HepG2 (cell line): Measurements from ENCODE around the gene IFITM5. TPM values are rescaled to one million over a fixed set of nuclear protein-coding genes. Genes with fewer than 3 reads are reported as not detected.

Source experiments
- ATAC-seq: fragments of 200-7000 bp; cut with Tn5 transposase; 3 replicates; pipeline ENCODE4 v1.9.1; 2020; ENCODE audit warnings: mild to moderate bottlenecking, moderate library complexity
- BruUV-seq: library from RNA; stranded (reverse); fragments of 400-500 nt; replicated peaks from 2 replicates; lab custom pipeline; 2021; lab: Mats Ljungman, UMichigan
- CTCF ChIA-PET: fragments of 300-600 bp; formaldehyde crosslinking; extraction: SDS; loops from one replicate; lab custom pipeline; 2021; ENCODE audit warnings: low total read pairs, inconsistent platforms, low intra/inter-chr PET ratio; lab: Yijun Ruan, JAX
- POLR2A ChIA-PET: fragments of 350-600 bp; sonication (Branson Sonifier 250); formaldehyde crosslinking; loops from one replicate; lab custom pipeline; 2020; ENCODE audit warnings: antibody characterized with exemption, inconsistent platforms; lab: Yijun Ruan, JAX
- DNase-seq: peaks from one replicate; pipeline ENCODE4 v3.0.0-alpha.2; 2015; ENCODE audit warnings: low spot score
- FAIRE-seq: peaks from 3 replicates; lab custom pipeline; 2011; peaks lifted over from hg19 to GRCh38; lab: Jason Lieb, UNC
- H2AFZ ChIP-seq: one replicate; pipeline ENCODE4 v1.6.1; 2011; ENCODE audit warnings: low read length, inconsistent platforms
- H3K27ac ChIP-seq: fragments of 300-600 bp; 3 replicates; pipeline ENCODE4 v1.8.0; 2011; ENCODE audit warnings: mixed run types, mild to moderate bottlenecking, mixed read lengths, low read length, inconsistent platforms; ENCODE audit not compliant: insufficient read depth; ENCODE audit errors: extremely low read length
- H3K27me3 ChIP-seq, 2 experiments: fragments of 200-600 bp in 1 of 2; 2 replicates in 1 of 2; 3 replicates in 1 of 2; pipeline versions ENCODE4 v1.6.0 to v1.8.0; 2011; ENCODE audit warnings: low read length in 2 of 2, mild to moderate bottlenecking in 2 of 2, moderate library complexity in 2 of 2, inconsistent platforms in 1 of 2; ENCODE audit not compliant: insufficient read depth in 2 of 2, control insufficient read depth in 1 of 2
- H3K36me3 ChIP-seq, 2 experiments: fragments of 200-600 bp in 1 of 2; replicated peaks in 1 of 2; 2 replicates in 1 of 2; 3 replicates in 1 of 2; pipeline versions ENCODE4 v1.5.1 to v1.8.0; 2011; ENCODE audit warnings: low read length in 2 of 2, inconsistent platforms in 1 of 2; ENCODE audit not compliant: insufficient read depth in 2 of 2, control insufficient read depth in 1 of 2
- H3K4me1 ChIP-seq: 2 replicates; pipeline ENCODE4 v1.5.1; 2012; ENCODE audit warnings: low read length, inconsistent platforms; ENCODE audit not compliant: insufficient read depth
- H3K4me2 ChIP-seq: 2 replicates; pipeline ENCODE4 v1.6.0; 2011; ENCODE audit warnings: low read depth, low read length, inconsistent platforms
- H3K4me3 ChIP-seq, 3 experiments: fragments of 200-600 bp in 1 of 3; sonication (generic), shearing (Covaris generic) in 1 of 3; replicated peaks in 1 of 3; 2 replicates each; pipeline ENCODE4 v1.5.1; 2011 to 2016; ENCODE audit warnings: low read length in 3 of 3, inconsistent platforms in 2 of 3, low read depth in 2 of 3, mild to moderate bottlenecking in 2 of 3, control low read depth in 1 of 3, mixed read lengths in 1 of 3; ENCODE audit not compliant: insufficient read depth in 1 of 3
- H3K79me2 ChIP-seq: one replicate; pipeline ENCODE4 v1.6.1; 2011; ENCODE audit warnings: low read length, inconsistent platforms; ENCODE audit not compliant: insufficient read depth
- H3K9ac ChIP-seq: 2 replicates; pipeline ENCODE4 v1.6.0; 2011; ENCODE audit warnings: mild to moderate bottlenecking, low read depth, low read length, inconsistent platforms; ENCODE audit not compliant: insufficient read depth
- H3K9me3 ChIP-seq: 2 replicates; pipeline ENCODE4 v1.5.1; 2012; ENCODE audit warnings: mild to moderate bottlenecking, low read length
- H4K20me1 ChIP-seq: 2 replicates; pipeline ENCODE4 v1.6.0; 2011; ENCODE audit warnings: inconsistent platforms, mild to moderate bottlenecking, low read length, moderate library complexity; ENCODE audit not compliant: insufficient read depth
- AKAP8 ChIP-seq: sonication (generic); formaldehyde crosslinking; IDR thresholded peaks from 2 replicates; pipeline ENCODE4 v1.5.1; 2020; ENCODE audit warnings: mild to moderate bottlenecking, missing genetic modification reagents
- IRF1 ChIP-seq: sonication (generic); formaldehyde crosslinking; IDR thresholded peaks from 2 replicates; pipeline ENCODE4 v1.4.0; 2020; ENCODE audit warnings: low read depth, mild to moderate bottlenecking, missing genetic modification reagents
- POLR2G ChIP-seq: fragments of 200-400 bp; formaldehyde crosslinking; IDR thresholded peaks from 2 replicates; pipeline ENCODE4 v1.6.1; 2018; ENCODE audit warnings: mild to moderate bottlenecking, low read depth, low read length, moderate library complexity
- RBAK ChIP-seq: sonication (generic); formaldehyde crosslinking; IDR thresholded peaks from 2 replicates; pipeline ENCODE4 v1.5.1; 2020; ENCODE audit warnings: mild to moderate bottlenecking, missing genetic modification reagents
- ZNF253 ChIP-seq: sonication (generic); formaldehyde crosslinking; IDR thresholded peaks from 2 replicates; pipeline ENCODE4 v1.8.0; 2022; ENCODE audit warnings: mild to moderate bottlenecking, missing genetic modification reagents, borderline replicate concordance
- ZNF33A ChIP-seq: sonication (generic); formaldehyde crosslinking; IDR thresholded peaks from 2 replicates; pipeline ENCODE4 v1.5.1; 2020; ENCODE audit warnings: missing genetic modification reagents, mild to moderate bottlenecking, moderate library complexity, borderline replicate concordance
- ZNF687 ChIP-seq: sonication (generic); formaldehyde crosslinking; IDR thresholded peaks from 2 replicates; pipeline ENCODE4 v1.5.1; 2020; ENCODE audit warnings: mild to moderate bottlenecking, missing genetic modification reagents, moderate library complexity
- ZNF850 ChIP-seq: sonication (generic); formaldehyde crosslinking; conservative IDR thresholded peaks from 2 replicates; pipeline ENCODE4 v1.9.0; 2021; ENCODE audit warnings: mild to moderate bottlenecking, missing genetic modification reagents
- WGBS: methylation state at CpG from one replicate; pipeline ENCODE4 v1.1.6; 2017; ENCODE audit warnings: low lambda C conversion rate; 5-methylcytosine and 5-hydroxymethylcytosine counted together
- in situ Hi-C: cut with HindIII; loops from 2 replicates; pipeline ENCODE4 v1.10.0; 2017; ENCODE audit warnings: low pct_unique_long_range_greater_than_20kb; ENCODE audit not compliant: extremely low pct_ligation_motif_present
- intact Hi-C: fragments of 100-400 bp; cut with micrococcal nuclease; formaldehyde crosslinking; loops from one replicate; pipeline ENCODE4 v1.10.0; 2022; ENCODE audit not compliant: unreplicated experiment
- polyA plus RNA-seq, 8 experiments: library from polyadenylated mRNA; depleted of rRNA in 3 of 8; stranded (reverse) in 7 of 8; unstranded in 1 of 8; fragments of >200 nt; fragmentation: Illumina TruSeq in 4 of 8; extraction: Trizol in 4 of 8; gene quantifications; 2 replicates each; pipeline versions ENCODE4 v1.2.1 to v1.2.3, GENCODE V29; 2011 to 2016; ENCODE audit warnings: low read depth in 4 of 8, missing spikeins in 1 of 8, mixed read lengths in 1 of 8; ENCODE audit not compliant: insufficient read depth in 1 of 8
- total RNA-seq, 5 experiments: library from RNA; depleted of rRNA; stranded (reverse); fragments of >200 nt; fragmentation: Illumina TruSeq; extraction: Trizol; gene quantifications; 2 replicates each; pipeline ENCODE4 v1.2.3, GENCODE V29; 2016; ENCODE audit warnings: low read depth in 1 of 5

Gene IFITM5
- total and polyA plus RNA-seq, 2 of the 13 experiments (the other 11 are each of a cell fraction or from before 2014, with no cell fraction given) = not detected

- intact Hi-C loops (no loop called here), in situ Hi-C loops (no loop called here)
- Histone ChIP-seq H3K4me2 (no peak overlapping the region), H3K79me2 (no peaks in the 10 kb centered on the region), H3K27me3 (peaks cover 0 to 13% of the 10 kb centered on the region in 2 experiments; a peak in 3 of 5 replicates), H3K9me3 (no peaks in the 10 kb centered on the region), H3K4me1 (peaks cover 50% of the 10 kb centered on the region), H3K4me3 (no peak overlapping the region), H2AFZ (no peak overlapping the region), H3K27ac (no peak overlapping the region), H3K9ac (no peak overlapping the region), H3K36me3 (no peaks in the 10 kb centered on the region), H4K20me1 (no peaks in the 10 kb centered on the region)
- no peak for DNase-seq
- TF ChIP-seq ZNF850 (CRISPR knock-in tag) = no peak
- no peak for TF ChIP-seq ZNF253 (CRISPR knock-in tag)
- no peak for TF ChIP-seq POLR2G
- no peak for TF ChIP-seq ZNF33A (CRISPR knock-in tag)
- no peak for TF ChIP-seq IRF1 (CRISPR knock-in tag)
- TF ChIP-seq RBAK (CRISPR knock-in tag) = peak; percentile 98
- TF ChIP-seq AKAP8 (CRISPR knock-in tag) = no peak
- TF ChIP-seq ZNF687 (CRISPR knock-in tag) = 0 out of 2 replicates have a peak, but pooled peaks have one; percentile 22
- WGBS = 82% methylated on average over 18 of the region's 23 CpGs
- no peak for ATAC-seq
- no TSS peak for BruUV-seq
- POLR2A ChIA-PET = interaction anchor here (1.1 to 1.2 kb wide), 2 partner anchors 16 to 23 kb away, joined by 3 read pairs; no protein-coding TSS in a partner anchor
- CTCF ChIA-PET = no interaction called here
- no peak for FAIRE-seq
These were observed 33.5 kb upstream of the IFITM5 start for GRCh38 chr11:332651-333480.
